Neural cell (in vitro differentiated cells): ENCODE measurements around the gene DAZAP1. TPM values are rescaled to one million over a fixed set of nuclear protein-coding genes. Genes with fewer than 3 reads are reported as not detected.

Experiments
- H2AFZ ChIP-seq: fragments of 200-600, 300-800 bp; sonication (generic), shearing (Covaris generic); 2 replicates; pipeline ENCODE4 v1.6.0; 2014; ENCODE audit warnings: low read depth, mild to moderate bottlenecking, antibody characterized with exemption, low read length, moderate library complexity
- H3F3A ChIP-seq: fragments of 200-600 bp; shearing (Covaris generic); 2 replicates; pipeline ENCODE4 v1.6.1; 2016; ENCODE audit warnings: mild to moderate bottlenecking, moderate library complexity, mixed read lengths, antibody characterized with exemption, low read length; ENCODE audit not compliant: insufficient read depth, poor library complexity, severe bottlenecking
- H3K27ac ChIP-seq: fragments of 200-600, 300-800 bp; sonication (generic), shearing (Covaris generic); 2 replicates; pipeline ENCODE4 v1.5.1; 2014; ENCODE audit warnings: mild to moderate bottlenecking, low read length, moderate library complexity
- H3K27me3 ChIP-seq: fragments of 300-800, 200-600 bp; sonication (generic), shearing (Covaris generic); 2 replicates; pipeline ENCODE4 v1.6.0; 2014; ENCODE audit warnings: mild to moderate bottlenecking, low read depth, low read length, moderate library complexity; ENCODE audit not compliant: insufficient read depth
- H3K36me3 ChIP-seq: fragments of 300-800, 200-600 bp; sonication (generic), shearing (Covaris generic); 2 replicates; pipeline ENCODE4 v1.5.1; 2014; ENCODE audit warnings: mild to moderate bottlenecking, antibody characterized with exemption, low read length, moderate library complexity; ENCODE audit not compliant: insufficient read depth
- H3K4me2 ChIP-seq: fragments of 300-800, 200-600 bp; sonication (generic), shearing (Covaris generic); 2 replicates; pipeline ENCODE4 v1.6.0; 2014; ENCODE audit warnings: mild to moderate bottlenecking, low read length
- H3K4me3 ChIP-seq: fragments of 300-800, 200-600 bp; sonication (generic), shearing (Covaris generic); 2 replicates; pipeline ENCODE4 v1.5.1; 2014; ENCODE audit warnings: mild to moderate bottlenecking, low read length, moderate library complexity
- H3K79me2 ChIP-seq: fragments of 200-600 bp; shearing (Covaris generic); replicated peaks from 2 replicates; pipeline ENCODE4 v1.6.0; 2014; ENCODE audit warnings: mild to moderate bottlenecking, low read length, moderate library complexity; ENCODE audit not compliant: insufficient read depth
- H3K9ac ChIP-seq: fragments of 300-800, 200-600 bp; sonication (generic), shearing (Covaris generic); 2 replicates; pipeline ENCODE4 v1.6.1; 2016; ENCODE audit warnings: mild to moderate bottlenecking, low read length, mixed read lengths
- H3K9me2 ChIP-seq: fragments of 200-600 bp; shearing (Covaris generic); 2 replicates; pipeline ENCODE4 v1.6.1; 2016; ENCODE audit warnings: mild to moderate bottlenecking, low read length, mixed read lengths; ENCODE audit not compliant: insufficient read depth
- H3K9me3 ChIP-seq: fragments of 200-600, 300-800 bp; sonication (generic), shearing (Covaris generic); 2 replicates; pipeline ENCODE4 v1.6.1; 2016; ENCODE audit warnings: mild to moderate bottlenecking, mixed run types, low read length, moderate library complexity, mixed read lengths
- H4K20me1 ChIP-seq: fragments of 200-600 bp; shearing (Covaris generic); 2 replicates; pipeline ENCODE4 v1.6.1; 2016; ENCODE audit warnings: mild to moderate bottlenecking, mixed run types; ENCODE audit not compliant: insufficient read depth
- EP300 ChIP-seq: fragments of 450-650 bp; conservative IDR thresholded peaks from 2 replicates; pipeline ENCODE4 v1.6.1; 2014; ENCODE audit warnings: antibody characterized with exemption, mild to moderate bottlenecking, moderate library complexity; ENCODE audit not compliant: poor library complexity, severe bottlenecking
- EZH2 ChIP-seq: fragments of 200-600, 300-800 bp; shearing (Covaris generic), sonication (generic); IDR thresholded peaks from 2 replicates; pipeline ENCODE4 v1.6.1; 2014; ENCODE audit warnings: antibody characterized with exemption, low read length, borderline replicate concordance, mild to moderate bottlenecking; ENCODE audit not compliant: insufficient read depth, poor library complexity, severe bottlenecking
- MXI1 ChIP-seq: fragments of 450-650 bp; conservative IDR thresholded peaks from 2 replicates; pipeline ENCODE4 v1.6.1; 2014; ENCODE audit warnings: antibody characterized with exemption, mild to moderate bottlenecking; ENCODE audit not compliant: poor library complexity, severe bottlenecking
- POLR2AphosphoS5 ChIP-seq: IDR thresholded peaks from 2 replicates; pipeline ENCODE4 v1.6.1; 2012
- RAD21 ChIP-seq: fragments of 450-650 bp; conservative IDR thresholded peaks from 2 replicates; pipeline ENCODE4 v1.6.1; 2014; ENCODE audit warnings: antibody characterized with exemption, mild to moderate bottlenecking, moderate library complexity
- SMC3 ChIP-seq: fragments of 450-650 bp; conservative IDR thresholded peaks from 2 replicates; pipeline ENCODE4 v1.6.1; 2014; ENCODE audit warnings: antibody characterized with exemption, mild to moderate bottlenecking, moderate library complexity; ENCODE audit not compliant: poor library complexity
- TAF1 ChIP-seq: IDR thresholded peaks from 2 replicates; pipeline ENCODE4 v1.6.1; 2012; ENCODE audit warnings: low read depth
- polyA plus RNA-seq: library from polyadenylated mRNA; depleted of rRNA; stranded (reverse); fragments of >200 nt; gene quantifications from 2 replicates; pipeline ENCODE4 v1.2.3, GENCODE V29; 2014
- TF ChIP-seq, protein P1 (sequence below): IDR thresholded peaks from 2 replicates; pipeline ENCODE4 v1.6.1; 2012; ENCODE audit warnings: borderline replicate concordance
- TF ChIP-seq, protein P2 (sequence below): fragments of 450-650 bp; IDR thresholded peaks from 2 replicates; pipeline ENCODE4 v1.5.1; 2014; ENCODE audit warnings: antibody characterized with exemption, mild to moderate bottlenecking, moderate library complexity; ENCODE audit not compliant: poor library complexity, severe bottlenecking

Gene DAZAP1
- polyA plus RNA-seq, 1 donor from 2014 or later, result 60.5 TPM

DNA sequence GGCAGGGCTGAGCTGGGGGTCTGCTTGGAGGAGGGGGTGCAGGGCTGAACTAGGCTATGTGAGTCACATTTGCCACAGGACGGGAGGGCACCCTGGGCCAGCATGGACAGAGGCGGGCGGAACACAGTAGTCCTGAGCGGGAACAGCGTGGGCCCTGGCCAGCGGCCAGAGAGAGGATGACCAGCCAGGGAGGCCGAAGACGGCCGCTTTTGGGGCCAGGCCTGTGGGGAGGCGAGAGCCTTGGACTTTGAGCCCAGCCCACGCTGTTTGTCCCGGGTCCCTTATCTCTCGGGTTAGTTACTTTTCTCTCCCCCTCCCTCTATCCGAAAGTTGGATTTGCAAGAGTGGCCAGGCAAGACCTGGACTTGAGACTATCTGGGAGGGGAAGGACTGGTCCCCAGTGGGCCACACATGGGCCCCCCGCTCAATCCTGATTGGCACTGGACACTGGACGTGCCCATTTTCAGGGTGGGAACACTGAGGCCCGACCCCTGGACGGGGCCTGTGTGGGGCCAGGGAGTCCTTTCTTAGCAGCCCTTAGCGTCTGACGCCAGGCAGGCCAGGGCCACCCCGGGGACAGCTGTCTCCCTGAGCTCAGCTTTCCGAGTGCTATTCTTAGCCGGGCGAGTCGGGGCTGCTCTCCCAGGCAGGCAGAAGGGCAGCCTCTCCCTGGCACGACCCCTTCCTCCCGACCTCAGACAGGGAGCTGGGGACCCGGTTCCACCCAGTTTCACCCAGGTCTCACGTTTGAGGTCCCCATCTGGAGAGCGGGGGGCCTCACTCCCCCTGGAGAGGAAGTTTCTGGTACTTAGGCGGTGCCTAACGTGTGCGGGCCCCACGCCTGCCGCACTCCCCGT is 6.9 kb upstream of the DAZAP1 start:
- Histone ChIP-seq H3K4me2 (peak overlapping the region; percentile 25), H3K9me3 (no peaks in the 10 kb centered on the region), H3K27me3 (no peaks in the 10 kb centered on the region), H2AFZ (no peak overlapping the region), H3F3A (no peaks in the 10 kb centered on the region), H4K20me1 (no peaks in the 10 kb centered on the region), H3K27ac (no peak overlapping the region), H3K9ac (peak overlapping the region; percentile 58), H3K4me3 (peak overlapping the region; percentile 75), H3K79me2 (no peaks in the 10 kb centered on the region), H3K9me2 (no peaks in the 10 kb centered on the region), H3K36me3 (no peaks in the 10 kb centered on the region)
- TF ChIP-seq, protein P1, sequence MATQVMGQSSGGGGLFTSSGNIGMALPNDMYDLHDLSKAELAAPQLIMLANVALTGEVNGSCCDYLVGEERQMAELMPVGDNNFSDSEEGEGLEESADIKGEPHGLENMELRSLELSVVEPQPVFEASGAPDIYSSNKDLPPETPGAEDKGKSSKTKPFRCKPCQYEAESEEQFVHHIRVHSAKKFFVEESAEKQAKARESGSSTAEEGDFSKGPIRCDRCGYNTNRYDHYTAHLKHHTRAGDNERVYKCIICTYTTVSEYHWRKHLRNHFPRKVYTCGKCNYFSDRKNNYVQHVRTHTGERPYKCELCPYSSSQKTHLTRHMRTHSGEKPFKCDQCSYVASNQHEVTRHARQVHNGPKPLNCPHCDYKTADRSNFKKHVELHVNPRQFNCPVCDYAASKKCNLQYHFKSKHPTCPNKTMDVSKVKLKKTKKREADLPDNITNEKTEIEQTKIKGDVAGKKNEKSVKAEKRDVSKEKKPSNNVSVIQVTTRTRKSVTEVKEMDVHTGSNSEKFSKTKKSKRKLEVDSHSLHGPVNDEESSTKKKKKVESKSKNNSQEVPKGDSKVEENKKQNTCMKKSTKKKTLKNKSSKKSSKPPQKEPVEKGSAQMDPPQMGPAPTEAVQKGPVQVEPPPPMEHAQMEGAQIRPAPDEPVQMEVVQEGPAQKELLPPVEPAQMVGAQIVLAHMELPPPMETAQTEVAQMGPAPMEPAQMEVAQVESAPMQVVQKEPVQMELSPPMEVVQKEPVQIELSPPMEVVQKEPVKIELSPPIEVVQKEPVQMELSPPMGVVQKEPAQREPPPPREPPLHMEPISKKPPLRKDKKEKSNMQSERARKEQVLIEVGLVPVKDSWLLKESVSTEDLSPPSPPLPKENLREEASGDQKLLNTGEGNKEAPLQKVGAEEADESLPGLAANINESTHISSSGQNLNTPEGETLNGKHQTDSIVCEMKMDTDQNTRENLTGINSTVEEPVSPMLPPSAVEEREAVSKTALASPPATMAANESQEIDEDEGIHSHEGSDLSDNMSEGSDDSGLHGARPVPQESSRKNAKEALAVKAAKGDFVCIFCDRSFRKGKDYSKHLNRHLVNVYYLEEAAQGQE, result no peak
- TF ChIP-seq EP300 (no peak), SMC3 (no peak), RAD21 (no peak), POLR2AphosphoS5 (no peak)
- TF ChIP-seq, protein P2, sequence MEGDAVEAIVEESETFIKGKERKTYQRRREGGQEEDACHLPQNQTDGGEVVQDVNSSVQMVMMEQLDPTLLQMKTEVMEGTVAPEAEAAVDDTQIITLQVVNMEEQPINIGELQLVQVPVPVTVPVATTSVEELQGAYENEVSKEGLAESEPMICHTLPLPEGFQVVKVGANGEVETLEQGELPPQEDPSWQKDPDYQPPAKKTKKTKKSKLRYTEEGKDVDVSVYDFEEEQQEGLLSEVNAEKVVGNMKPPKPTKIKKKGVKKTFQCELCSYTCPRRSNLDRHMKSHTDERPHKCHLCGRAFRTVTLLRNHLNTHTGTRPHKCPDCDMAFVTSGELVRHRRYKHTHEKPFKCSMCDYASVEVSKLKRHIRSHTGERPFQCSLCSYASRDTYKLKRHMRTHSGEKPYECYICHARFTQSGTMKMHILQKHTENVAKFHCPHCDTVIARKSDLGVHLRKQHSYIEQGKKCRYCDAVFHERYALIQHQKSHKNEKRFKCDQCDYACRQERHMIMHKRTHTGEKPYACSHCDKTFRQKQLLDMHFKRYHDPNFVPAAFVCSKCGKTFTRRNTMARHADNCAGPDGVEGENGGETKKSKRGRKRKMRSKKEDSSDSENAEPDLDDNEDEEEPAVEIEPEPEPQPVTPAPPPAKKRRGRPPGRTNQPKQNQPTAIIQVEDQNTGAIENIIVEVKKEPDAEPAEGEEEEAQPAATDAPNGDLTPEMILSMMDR, result no peak

DNA sequence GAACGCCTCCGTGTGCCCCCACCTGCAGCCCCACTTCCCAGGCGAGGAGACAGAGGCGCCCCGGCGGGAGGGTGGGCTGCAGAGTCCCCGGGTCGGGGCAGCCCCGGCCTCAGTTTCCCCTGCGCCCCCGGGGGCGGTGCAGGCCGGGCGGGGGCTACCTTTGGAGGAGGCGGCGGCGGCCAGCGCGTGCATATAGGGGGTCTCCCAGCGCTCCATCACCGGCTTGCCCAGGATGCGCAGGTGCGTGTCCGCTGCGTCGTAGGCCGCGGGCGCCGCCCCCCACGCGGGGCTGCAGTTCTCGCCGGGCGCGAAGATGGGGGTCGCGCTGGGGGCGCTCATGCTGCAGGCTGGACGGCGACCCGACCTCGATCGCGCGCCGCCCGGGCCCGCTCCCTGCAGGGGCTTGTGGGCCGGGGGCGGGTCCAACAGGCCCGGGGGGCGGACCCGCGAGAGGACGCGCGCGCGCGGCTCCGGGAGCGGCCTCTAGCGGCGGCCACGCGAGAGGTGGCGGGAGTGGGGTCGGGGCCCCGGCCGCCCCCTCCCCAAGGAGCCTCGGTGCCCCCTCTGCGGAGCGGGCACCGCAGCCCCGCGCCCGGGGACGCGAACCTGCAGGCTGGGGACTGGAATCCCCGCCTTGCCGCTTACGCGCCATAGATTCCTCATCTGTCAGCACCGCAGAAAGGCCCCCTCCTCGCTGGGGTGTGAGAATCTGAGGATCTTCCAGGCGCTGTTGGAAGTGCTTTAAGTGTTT is 6.1 kb upstream of the DAZAP1 start, which contains the start of gene GAMT:
Gene GAMT, minus strand, starts transcription at position 405 of the 751 bp plus-strand sequence. Its CDS starts 66 bp downstream, at position 339.
- H3K27ac ChIP-seq, result no peak within 1 kb of the TSS
- H3K9me2 ChIP-seq, result no peaks in the 10 kb centered on the region
- H3K9ac ChIP-seq, result peak within 1 kb of the TSS; percentile 58
- H2AFZ ChIP-seq, result peak within 1 kb of the TSS; percentile 21
- H3K4me2 ChIP-seq, result peak within 1 kb of the TSS; percentile 25
- no peaks in the 10 kb centered on the region for H3K9me3 ChIP-seq
- H3F3A ChIP-seq, result no peaks in the 10 kb centered on the region
- H3K79me2 ChIP-seq, result no peaks in the 10 kb centered on the region
- no peaks in the 10 kb centered on the region for H3K27me3 ChIP-seq
- peak within 1 kb of the TSS; percentile 75 for H3K4me3 ChIP-seq
- no peaks in the 10 kb centered on the region for H3K36me3 ChIP-seq
- no peaks in the 10 kb centered on the region for H4K20me1 ChIP-seq
- TF ChIP-seq SMC3 (peak; percentile 41), EZH2 (no peak), RAD21 (peak; percentile 29), MXI1 (peak; percentile 45), TAF1 (no peak), EP300 (peak; percentile 24), POLR2AphosphoS5 (peak; percentile 58)
- TF ChIP-seq, protein P1, result no peak
- TF ChIP-seq, protein P2, result peak; percentile 70
